MCF 10A (cell line): Measurements from ENCODE around the gene TNK2. TPM values are rescaled to one million over a fixed set of nuclear protein-coding genes. Genes with fewer than 3 reads are reported as not detected.
"Not testable (repeated sequence)": the region's sequence is repeated elsewhere in the genome, so short reads cannot be mapped to it uniquely, and the experiment has no call there.

Experiments used
- BruUV-seq: library from RNA; stranded (reverse); fragments of 400-500 nt; replicated peaks from 2 replicates; lab custom pipeline; 2021; lab: Mats Ljungman, UMichigan
- CTCF ChIA-PET: fragments of 300-600 bp; sonication (Branson Sonifier 250); formaldehyde crosslinking; extraction: SDS; loops from one replicate; lab custom pipeline; 2021; ENCODE audit warnings: antibody characterized with exemption, inconsistent platforms; lab: Yijun Ruan, JAX
- POLR2A ChIA-PET: fragments of 300-600, 350-650 bp; sonication (Branson Sonifier 250); formaldehyde crosslinking; extraction: SDS; loops from one replicate; lab custom pipeline; 2020; ENCODE audit warnings: antibody characterized with exemption, inconsistent platforms; lab: Yijun Ruan, JAX
- DNase-seq: peaks from one replicate; pipeline ENCODE4 v3.0.0-alpha.2; 2018; ENCODE audit not compliant: unreplicated experiment
- H3K27ac Mint-ChIP-seq: one replicate; pipeline ENCODE4 v1.8.0; 2022; ENCODE audit warnings: mild to moderate bottlenecking, low read depth, mixed read lengths; ENCODE audit not compliant: unreplicated experiment
- H3K27me3 Mint-ChIP-seq: one replicate; pipeline ENCODE4 v1.8.0; 2022; ENCODE audit warnings: mixed read lengths; ENCODE audit not compliant: insufficient read depth, unreplicated experiment
- H3K36me3 Mint-ChIP-seq: one replicate; pipeline ENCODE4 v1.8.0; 2022; ENCODE audit warnings: mild to moderate bottlenecking, moderate library complexity, mixed read lengths; ENCODE audit not compliant: insufficient read depth, unreplicated experiment
- H3K4me1 Mint-ChIP-seq: one replicate; pipeline ENCODE4 v1.8.0; 2022; ENCODE audit warnings: mixed read lengths; ENCODE audit not compliant: insufficient read depth, unreplicated experiment
- H3K4me3 Mint-ChIP-seq: one replicate; pipeline ENCODE4 v1.8.0; 2022; ENCODE audit warnings: mild to moderate bottlenecking, moderate library complexity, mixed read lengths; ENCODE audit not compliant: unreplicated experiment
- H3K9me3 Mint-ChIP-seq: one replicate; pipeline ENCODE4 v1.8.0; 2022; ENCODE audit warnings: mixed read lengths; ENCODE audit not compliant: unreplicated experiment
- CTCF ChIP-seq: fragments of 200-600 bp; IDR thresholded peaks from one replicate; pipeline ENCODE4 v1.8.0; 2022; ENCODE audit warnings: antibody characterized with exemption, mild to moderate bottlenecking; ENCODE audit not compliant: unreplicated experiment
- intact Hi-C: fragments of 100-400 bp; cut with micrococcal nuclease; formaldehyde crosslinking; loops from 2 replicates; pipeline ENCODE4 v1.14.1; 2022
- total RNA-seq: library from RNA; stranded (reverse); gene quantifications from 2 replicates; pipeline ENCODE4 v1.2.3, GENCODE V29; 2022

TNK2 gene
- total RNA-seq, 1 experiment from 2014 or later: 75.8 TPM

- no peaks in the 10 kb centered on the region for H3K9me3 Mint-ChIP-seq
- no TSS peak for BruUV-seq
- no peak for TF ChIP-seq CTCF
- peak overlapping the region; percentile 83 for H3K4me3 Mint-ChIP-seq
- H3K4me1 Mint-ChIP-seq: peaks cover 37% of the 10 kb centered on the region
- H3K27me3 Mint-ChIP-seq: no peaks in the 10 kb centered on the region
- ChIA-PET POLR2A (interaction anchor here (2.4 to 6.0 kb wide), 2 partner anchors 9 kb away, joined by 36 to 97 read pairs; no protein-coding TSS in a partner anchor), CTCF (interaction anchor here (0.9 to 2.6 kb wide), 4 partner anchors 9 to 15 kb away, joined by 5 to 18 read pairs (median 10); no protein-coding TSS in a partner anchor)
- H3K36me3 Mint-ChIP-seq: no peaks in the 10 kb centered on the region
- intact Hi-C loops: no loop called here
- peak; percentile 63 for DNase-seq
- H3K27ac Mint-ChIP-seq: peak overlapping the region; percentile 49
Measured at GRCh38 chr3:195905970-195906864, 2.1 kb downstream of the TNK2 start.

- TF ChIP-seq CTCF: no peak
- intact Hi-C loops: no loop called here
- BruUV-seq: no TSS peak
- POLR2A ChIA-PET: interaction anchor here (0.6 to 11.2 kb wide), 4 partner anchors 8 to 19 kb away, joined by 3 to 254 read pairs (median 66); no protein-coding TSS in a partner anchor
- H3K27me3 Mint-ChIP-seq: no peaks in the 10 kb centered on the region
- no peak overlapping the region for H3K27ac Mint-ChIP-seq
- CTCF ChIA-PET: interaction anchor here (2.2 to 2.6 kb wide), 2 partner anchors 10 to 11 kb away, joined by 15 to 16 read pairs; no protein-coding TSS in a partner anchor
- H3K4me3 Mint-ChIP-seq: no peak overlapping the region
- H3K36me3 Mint-ChIP-seq: no peaks in the 10 kb centered on the region
- no peak for DNase-seq
- H3K9me3 Mint-ChIP-seq: no peaks in the 10 kb centered on the region
- peaks cover 42% of the 10 kb centered on the region for H3K4me1 Mint-ChIP-seq
Measured at GRCh38 chr3:195904368-195904767, 4.0 kb downstream of the TNK2 start.

GRCh38 chr3:195903950-195904290 lies 4.4 kb downstream of the TNK2 start:
- Mint-ChIP-seq H3K27me3 (no peaks in the 10 kb centered on the region), H3K4me1 (peaks cover 42% of the 10 kb centered on the region), H3K4me3 (no peak overlapping the region), H3K9me3 (no peaks in the 10 kb centered on the region), H3K27ac (no peak overlapping the region), H3K36me3 (peaks cover 4% of the 10 kb centered on the region)
- no peak for TF ChIP-seq CTCF
- ChIA-PET CTCF (interaction anchor here (1.2 to 5.6 kb wide), 3 partner anchors 9 to 41 kb away, joined by 4 to 53 read pairs (median 15); no protein-coding TSS in a partner anchor), POLR2A (interaction anchor here (11.2 kb wide), 1 partner anchor 10 kb away, joined by 254 read pairs; no protein-coding TSS in a partner anchor)
- no peak for DNase-seq
- intact Hi-C loops: no loop called here
- BruUV-seq: no TSS peak

- H3K27me3 Mint-ChIP-seq, intact Hi-C loops, H3K36me3 Mint-ChIP-seq, H3K27ac Mint-ChIP-seq, H3K9me3 Mint-ChIP-seq, H3K4me3 Mint-ChIP-seq, BruUV-seq, DNase-seq: not testable (repeated sequence)
- peaks cover 45% of the 10 kb centered on the region for H3K4me1 Mint-ChIP-seq
- ChIA-PET POLR2A (interaction anchor here (0.7 to 11.2 kb wide), 2 partner anchors 8 to 11 kb away, joined by 4 to 254 read pairs; no protein-coding TSS in a partner anchor), CTCF (interaction anchor here (0.6 to 5.6 kb wide), 5 partner anchors 8 to 660 kb away, joined by 3 to 53 read pairs (median 5); no protein-coding TSS in a partner anchor)
Measured at GRCh38 chr3:195902634-195903033, 5.7 kb downstream of the TNK2 start.

- Mint-ChIP-seq H3K4me1 (peaks cover 50% of the 10 kb centered on the region), H3K27ac (peak overlapping the region; percentile 80)
- H3K4me3 Mint-ChIP-seq, DNase-seq, H3K27me3 Mint-ChIP-seq, H3K36me3 Mint-ChIP-seq, H3K9me3 Mint-ChIP-seq, BruUV-seq, intact Hi-C loops: not testable (repeated sequence)
- ChIA-PET CTCF (interaction anchor here (0.6 to 5.6 kb wide), 3 partner anchors 8 to 1681 kb away, joined by 3 to 53 read pairs (median 15); no protein-coding TSS in a partner anchor), POLR2A (interaction anchor here (2.0 to 11.2 kb wide), 2 partner anchors 10 to 12 kb away, joined by 5 to 254 read pairs; no protein-coding TSS in a partner anchor)
Measured at GRCh38 chr3:195901836-195902585, 6.3 kb downstream of the TNK2 start.
